Activated CD4-positive, CD25-positive, alpha-beta regulatory T cell (primary cell): Measurements from ENCODE around the gene NOC4L.
"Not testable (repeated sequence)": the region's sequence is repeated elsewhere in the genome, so short reads cannot be mapped to it uniquely, and the experiment has no call there.

Experiments
- DNase-seq, 4 experiments: peaks; one replicate each; lab custom pipeline; 2025; lab: John Stamatoyannopoulos, UW

Gene NOC4L

DNA sequence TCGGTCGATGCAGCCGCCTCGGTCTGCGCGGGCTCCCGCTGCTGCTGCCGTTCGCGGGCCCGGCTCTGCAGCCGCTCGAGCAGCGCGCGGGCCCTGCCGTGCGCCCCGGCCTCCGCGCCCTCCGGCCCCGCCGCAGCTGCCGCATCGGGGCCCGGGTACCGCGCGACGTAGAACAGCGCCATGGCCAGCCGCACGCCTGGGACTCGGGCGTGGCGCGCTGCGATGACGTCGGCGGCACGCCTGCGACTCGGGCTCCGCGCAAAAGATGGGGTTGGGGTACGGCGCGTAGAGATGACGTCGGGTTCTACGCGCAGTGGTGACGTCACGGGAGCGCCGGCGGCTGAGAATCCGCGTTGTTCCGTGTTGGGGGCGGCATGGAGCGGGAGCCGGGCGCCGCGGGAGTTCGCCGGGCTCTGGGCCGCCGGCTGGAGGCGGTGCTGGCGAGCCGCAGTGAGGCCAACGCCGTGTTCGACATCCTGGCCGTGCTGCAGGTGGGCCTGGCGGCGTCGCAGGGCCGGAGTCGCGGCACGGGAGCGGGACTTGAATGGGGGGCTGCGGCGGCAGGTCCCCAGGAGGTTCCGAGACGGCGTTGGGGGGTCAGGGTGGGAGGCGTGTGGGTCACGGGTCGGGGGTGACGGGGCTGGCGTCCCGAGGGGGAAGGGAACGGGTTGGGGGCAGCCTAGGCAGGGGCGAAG is at the start of gene NOC4L, which contains the start of gene DDX51:
Gene NOC4L, plus strand, starts transcription at position 343 of the 695 bp plus-strand sequence. Its CDS starts 32 bp downstream, at position 375.
Gene DDX51, minus strand, starts transcription at position 205 of the 695 bp plus-strand sequence. Its CDS starts 23 bp downstream, at position 182.
- peak; percentile 92 to 96 (median 92) for DNase-seq

GRCh38 chr12:132095520-132096409 is 48.5 kb upstream of the NOC4L start:
- DNase-seq: no peak

GRCh38 chr12:132099739-132100138 is 44.5 kb upstream of the NOC4L start:
- no peak for DNase-seq

- DNase-seq: no peak
These were observed 43.8 kb upstream of the NOC4L start for GRCh38 chr12:132100306-132101065.

- DNase-seq: no peak
These were observed 42.0 kb upstream of the NOC4L start for GRCh38 chr12:132102297-132102696.

- not testable (repeated sequence) for DNase-seq
These were observed 41.2 kb upstream of the NOC4L start for GRCh38 chr12:132103072-132103471.

- DNase-seq: no peak
These were observed 40.5 kb upstream of the NOC4L start for GRCh38 chr12:132103542-132104308.

- no peak for DNase-seq
These were observed 38.8 kb upstream of the NOC4L start for GRCh38 chr12:132105467-132105866.

- no peak for DNase-seq
These were observed 37.3 kb upstream of the NOC4L start for GRCh38 chr12:132106921-132107320.

DNA sequence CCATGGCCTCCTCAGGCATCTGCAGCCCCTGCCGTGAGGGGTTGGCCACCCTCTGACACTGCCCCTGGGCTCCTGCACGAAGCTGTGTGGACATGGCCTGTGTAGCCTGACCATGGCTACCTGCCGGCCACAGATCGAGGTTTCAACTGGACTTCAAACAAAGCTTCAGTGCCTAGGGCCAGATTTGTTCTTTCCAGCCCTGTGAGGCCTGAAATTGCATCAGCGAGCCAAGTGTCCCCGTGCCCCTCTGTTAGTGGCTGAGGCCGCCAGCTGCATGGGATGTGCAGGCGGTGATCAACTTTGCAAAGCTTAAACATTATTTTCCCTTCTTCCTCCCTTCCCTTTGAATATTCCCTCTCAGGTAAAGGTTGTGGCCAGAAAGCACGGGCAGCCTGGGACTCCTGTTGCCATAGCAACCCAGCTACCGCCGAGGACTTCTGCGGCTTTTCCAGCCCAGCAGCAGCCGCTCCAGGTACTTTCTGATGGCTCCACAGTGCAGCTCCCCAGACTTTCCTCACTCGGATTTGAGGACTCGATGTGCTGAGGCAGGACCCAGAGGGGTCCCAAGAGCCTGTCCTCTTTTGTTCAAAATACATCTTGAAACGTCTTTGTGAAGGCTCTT is 35.9 kb upstream of the NOC4L start:
- no peak for DNase-seq

DNA sequence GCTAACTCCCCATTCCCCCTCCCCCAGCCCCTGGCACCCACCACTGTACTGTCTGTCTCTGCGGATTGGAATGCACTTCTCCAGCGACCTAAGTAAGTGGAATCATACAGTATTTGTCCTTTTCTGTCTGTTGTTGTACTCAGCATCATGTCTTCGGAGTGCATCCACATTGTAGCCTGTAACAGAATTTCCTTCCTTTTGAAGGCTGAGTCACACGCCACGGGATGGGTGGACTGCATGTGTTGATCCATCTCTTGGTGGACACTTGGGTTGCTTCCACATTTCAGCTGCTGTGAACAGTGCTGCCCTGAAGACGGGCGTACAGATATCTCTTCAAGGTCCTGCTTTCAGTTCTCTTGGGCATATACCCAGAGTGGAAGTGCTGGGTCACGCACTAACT is 34.5 kb upstream of the NOC4L start:
- DNase-seq: no peak

GRCh38 chr12:132110677-132111076 is 33.6 kb upstream of the NOC4L start:
- DNase-seq: no peak

GRCh38 chr12:132111654-132112304 is 32.5 kb upstream of the NOC4L start:
- no peak for DNase-seq

- no peak for DNase-seq
These were observed 29.6 kb upstream of the NOC4L start for GRCh38 chr12:132114667-132115066.

DNA sequence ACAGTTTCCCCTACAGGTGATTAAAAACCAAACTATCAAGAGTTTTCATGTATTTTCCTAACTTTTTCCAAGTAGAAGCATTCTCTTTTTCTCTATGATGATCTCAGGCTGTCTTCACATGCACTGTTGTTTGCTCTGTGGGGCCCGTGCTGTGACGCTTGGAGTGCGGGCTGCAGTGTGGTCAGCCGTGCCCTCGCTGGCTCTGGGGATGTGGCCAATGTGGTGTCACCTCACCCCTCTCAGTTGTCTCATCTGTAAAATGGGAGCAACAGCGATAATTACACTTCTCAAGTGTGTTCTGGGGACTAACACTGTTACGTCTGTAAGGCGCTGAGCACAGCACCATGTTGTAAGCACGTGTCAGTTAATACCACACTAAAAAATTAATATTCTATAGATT is 28.8 kb upstream of the NOC4L start:
- DNase-seq: no peak

- no peak for DNase-seq
These were observed 27.3 kb upstream of the NOC4L start for GRCh38 chr12:132116709-132117557.

DNA sequence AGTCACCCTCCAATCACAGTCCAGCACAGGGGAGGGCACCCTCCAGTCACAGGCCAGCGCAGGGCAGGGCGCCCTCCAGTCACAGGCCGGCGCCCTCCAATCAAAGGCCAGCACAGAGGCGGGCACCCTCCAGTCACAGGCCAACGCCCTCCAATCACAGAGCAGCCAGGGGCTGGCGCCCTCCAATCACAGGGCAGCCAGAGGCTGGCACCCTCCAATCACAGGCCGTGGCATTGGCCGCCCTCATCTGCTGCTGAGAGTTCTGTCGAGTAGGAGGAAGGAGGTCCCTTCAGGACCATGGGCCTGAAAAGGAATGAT is 26.7 kb upstream of the NOC4L start:
- DNase-seq: no peak

DNA sequence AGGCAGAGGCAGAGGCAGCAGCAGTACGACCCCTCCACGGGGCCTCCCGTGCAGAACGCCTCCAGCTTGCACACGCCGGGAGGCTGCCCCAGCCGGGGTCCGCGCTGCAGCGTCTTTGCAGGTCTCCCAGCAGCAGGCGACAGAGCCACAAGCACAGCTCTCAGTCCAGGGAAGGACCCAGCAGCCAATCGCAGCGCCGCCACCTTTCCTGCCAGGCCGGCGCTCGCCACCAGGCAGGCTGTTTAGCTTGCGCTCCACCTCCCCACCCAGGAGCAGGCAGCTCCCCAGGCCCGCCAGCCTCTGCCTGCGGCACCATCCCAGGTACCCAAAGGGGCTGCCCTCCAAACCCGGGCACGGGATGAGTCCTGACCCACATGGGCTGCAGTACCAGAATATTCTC is 25.4 kb upstream of the NOC4L start:
- DNase-seq: no peak

GRCh38 chr12:132121283-132121682 is 23.0 kb upstream of the NOC4L start:
- no peak for DNase-seq
